Measurements from ENCODE around the gene PRKAR2A.
A peak's percentile ranks its signal among the peaks of the same experiment; 100 is the strongest.
"Not testable (repeated sequence)": the region's sequence is repeated elsewhere in the genome, so short reads cannot be mapped to it uniquely, and the experiment has no call there.

The PRKAR2A gene

GRCh38 chr3:48723725-48724124 lies 123.9 kb downstream of the PRKAR2A start (continued):
- no peak for TF ChIP-seq CREB5 (CRISPR knock-in tag; IDR thresholded peaks at IDR 0.05; ENCODE audit: low read depth)
- TF ChIP-seq BACH2 (CRISPR knock-in tag; IDR thresholded peaks at IDR 0.05; ENCODE audit: borderline replicate concordance): no peak
- no peak for TF ChIP-seq CSRNP3 (CRISPR knock-in tag; IDR thresholded peaks at IDR 0.05)
- no peak for TF ChIP-seq RARB (CRISPR knock-in tag; IDR thresholded peaks at IDR 0.05)

GRCh38 chr3:48723293-48723692 lies 124.4 kb downstream of the PRKAR2A start:
- ATAC-seq: not testable (repeated sequence)

GRCh38 chr3:48716982-48717746 lies 130.5 kb downstream of the PRKAR2A start, which contains the start of gene IP6K2:
Gene IP6K2 (minus strand): TSS chr3:48717221. CDS start chr3:48695291, 21,930 bp downstream.
- TF ChIP-seq SNAI2 (CRISPR knock-in tag; IDR thresholded peaks at IDR 0.05): peak; percentile 30; the same call in 1 of the 2 replicates
- TF ChIP-seq ZNF565 (CRISPR knock-in tag; conservative IDR thresholded peaks at IDR 0.05; ENCODE audit: low read depth): no peak
- 0 out of 2 replicates have a peak, but pooled peaks have one; percentile 11 for TF ChIP-seq CSRNP3 (CRISPR knock-in tag; IDR thresholded peaks at IDR 0.05)
- peak; percentile 97 for ATAC-seq

GRCh38 chr3:48716508-48716981 lies 131.1 kb downstream of the PRKAR2A start:
- ATAC-seq: peak; percentile 12; the same call in 2 of the 3 replicates
- TF ChIP-seq CREB5 (CRISPR knock-in tag; IDR thresholded peaks at IDR 0.05; ENCODE audit: low read depth): no peak
- TF ChIP-seq ZFP3 (CRISPR knock-in tag; IDR thresholded peaks at IDR 0.05): no peak
- TF ChIP-seq SNAI2 (CRISPR knock-in tag; IDR thresholded peaks at IDR 0.05): no peak
- TF ChIP-seq ZC3H10 (CRISPR knock-in tag; IDR thresholded peaks at IDR 0.05): no peak
- no peak for TF ChIP-seq ARNTL (CRISPR knock-in tag; IDR thresholded peaks at IDR 0.05; ENCODE audit: borderline replicate concordance, low read depth)
- no peak for TF ChIP-seq CSDC2 (CRISPR knock-in tag; IDR thresholded peaks at IDR 0.05)
- TF ChIP-seq PPARA (CRISPR knock-in tag; IDR thresholded peaks at IDR 0.05; ENCODE audit: borderline replicate concordance): no peak
- no peak for TF ChIP-seq ISL1 (CRISPR knock-in tag; IDR thresholded peaks at IDR 0.05)
- TF ChIP-seq RARB (CRISPR knock-in tag; IDR thresholded peaks at IDR 0.05): no peak
- no peak for TF ChIP-seq CSRNP3 (CRISPR knock-in tag; IDR thresholded peaks at IDR 0.05)
- TF ChIP-seq TCF4 (CRISPR knock-in tag; IDR thresholded peaks at IDR 0.05; ENCODE audit: borderline replicate concordance): no peak
- TF ChIP-seq ESRRG (CRISPR knock-in tag; IDR thresholded peaks at IDR 0.05): no peak
- TF ChIP-seq GLIS3 (CRISPR knock-in tag; IDR thresholded peaks at IDR 0.05): no peak
- no peak for TF ChIP-seq ZFP30 (CRISPR knock-in tag; IDR thresholded peaks at IDR 0.05)
- TF ChIP-seq ZNF70 (CRISPR knock-in tag; IDR thresholded peaks at IDR 0.05): no peak
- no peak for TF ChIP-seq OSR1 (CRISPR knock-in tag; IDR thresholded peaks at IDR 0.05)

Measured in SK-N-SH treated with all-trans-retinoic acid at 6 μM for 48 hours (cell line).